ENCODE results near the gene SOX12. TPM values are rescaled to one million over a fixed set of nuclear protein-coding genes. Genes with fewer than 3 reads are reported as not detected.

SOX12 gene
- total and polyA plus RNA-seq, 4 donors = 2.7 to 15.9 (median 5.4) TPM

DNA sequence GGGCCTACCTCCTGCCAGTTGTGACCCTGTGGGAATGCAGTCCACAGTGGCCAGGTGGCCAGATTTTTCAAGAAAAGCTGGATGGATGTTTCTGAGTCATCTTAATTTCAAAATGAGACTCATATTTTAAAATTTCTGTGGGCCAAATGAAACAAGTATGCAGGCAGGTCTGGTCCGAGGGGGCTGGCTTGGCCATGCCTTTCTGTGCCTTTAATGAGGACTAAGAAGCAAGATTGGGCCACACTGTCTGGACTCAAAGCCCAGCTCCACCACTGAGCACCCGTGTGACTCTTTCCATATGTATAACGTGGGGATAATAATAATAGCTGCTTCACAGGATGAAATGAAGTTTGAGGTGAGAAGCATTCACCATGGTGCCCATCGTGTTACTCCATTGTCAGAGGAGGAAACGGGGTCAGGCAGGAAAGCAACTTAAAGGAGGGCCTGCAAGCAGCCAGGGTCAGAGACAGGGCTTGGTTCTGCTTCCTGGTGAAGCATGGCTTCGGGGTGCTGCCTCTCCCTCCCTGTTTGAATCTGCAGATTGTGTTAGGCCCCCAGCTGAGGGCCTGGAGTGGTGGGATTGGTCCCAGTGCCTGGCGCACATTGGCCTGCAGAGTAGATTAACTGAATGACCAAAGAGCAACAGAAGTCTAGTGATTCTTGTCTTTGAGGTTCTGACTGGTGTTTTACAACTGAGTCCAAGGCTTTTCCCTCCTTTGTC lies 3.8 kb downstream of the SOX12 start:
- no peaks in the 10 kb centered on the region for H3K9me3 ChIP-seq (ENCODE audit: control insufficient read depth in 4 of 4, insufficient read depth in 3 of 4, low read length in 3 of 4)
- peak overlapping the region; percentile 5 to 12 for H3K27ac ChIP-seq (ENCODE audit: low read depth in 1 of 2, low read length in 1 of 2)
- TF ChIP-seq, protein P1, sequence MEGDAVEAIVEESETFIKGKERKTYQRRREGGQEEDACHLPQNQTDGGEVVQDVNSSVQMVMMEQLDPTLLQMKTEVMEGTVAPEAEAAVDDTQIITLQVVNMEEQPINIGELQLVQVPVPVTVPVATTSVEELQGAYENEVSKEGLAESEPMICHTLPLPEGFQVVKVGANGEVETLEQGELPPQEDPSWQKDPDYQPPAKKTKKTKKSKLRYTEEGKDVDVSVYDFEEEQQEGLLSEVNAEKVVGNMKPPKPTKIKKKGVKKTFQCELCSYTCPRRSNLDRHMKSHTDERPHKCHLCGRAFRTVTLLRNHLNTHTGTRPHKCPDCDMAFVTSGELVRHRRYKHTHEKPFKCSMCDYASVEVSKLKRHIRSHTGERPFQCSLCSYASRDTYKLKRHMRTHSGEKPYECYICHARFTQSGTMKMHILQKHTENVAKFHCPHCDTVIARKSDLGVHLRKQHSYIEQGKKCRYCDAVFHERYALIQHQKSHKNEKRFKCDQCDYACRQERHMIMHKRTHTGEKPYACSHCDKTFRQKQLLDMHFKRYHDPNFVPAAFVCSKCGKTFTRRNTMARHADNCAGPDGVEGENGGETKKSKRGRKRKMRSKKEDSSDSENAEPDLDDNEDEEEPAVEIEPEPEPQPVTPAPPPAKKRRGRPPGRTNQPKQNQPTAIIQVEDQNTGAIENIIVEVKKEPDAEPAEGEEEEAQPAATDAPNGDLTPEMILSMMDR (IDR thresholded peaks at IDR 0.05; ENCODE audit: control extremely low read depth, extremely low read depth) = no peak
- 46 to 54% methylated on average over 7 of the region's 7 CpGs for WGBS, 2 donors
- H3K27me3 ChIP-seq (ENCODE audit: control insufficient read depth in 3 of 3, insufficient read depth in 3 of 3, low read length in 2 of 3) = no peaks in the 10 kb centered on the region
- ATAC-seq (ENCODE audit: insufficient read depth, low FRiP score) (no peak), DNase-seq (no peak)
- peak overlapping the region in 1 of 2 donors; percentile 49 for H3K9ac ChIP-seq (ENCODE audit: insufficient read depth in 1 of 2, low read length in 2 of 2)
- peaks cover 0 to 26% (median 7%) of the 10 kb centered on the region in 5 donors for H3K4me1 ChIP-seq (ENCODE audit: control insufficient read depth in 5 of 5, insufficient read depth in 5 of 5, low read length in 5 of 5)
- H3K4me3 ChIP-seq = no peak overlapping the region
- peaks cover 0 to 21% (median 6%) of the 10 kb centered on the region in 4 donors for H3K36me3 ChIP-seq (ENCODE audit: control insufficient read depth in 4 of 4, insufficient read depth in 4 of 4, low read length in 4 of 4)

DNA sequence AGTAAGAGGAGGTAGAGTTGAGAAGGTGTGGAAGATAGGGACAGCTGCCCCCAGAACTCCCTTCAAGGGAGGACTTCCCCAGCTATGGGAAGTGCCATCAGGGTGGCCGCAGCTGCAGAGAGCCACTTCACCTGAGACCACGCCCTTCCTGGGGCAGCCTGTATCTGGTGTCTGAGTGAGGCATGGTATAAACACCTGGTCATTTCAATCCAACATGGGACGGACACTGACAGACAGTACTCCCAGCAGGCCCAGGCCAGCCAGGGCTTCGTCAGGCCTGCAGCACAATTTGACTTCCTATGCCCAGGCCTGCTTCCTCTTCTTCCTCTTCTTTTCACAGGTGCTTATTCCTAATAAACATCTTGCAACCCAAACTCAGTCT lies 4.5 kb downstream of the SOX12 start:
- H3K27me3 ChIP-seq (ENCODE audit: control insufficient read depth in 3 of 3, insufficient read depth in 3 of 3, low read length in 2 of 3) = no peaks in the 10 kb centered on the region
- no peak for DNase-seq
- TF ChIP-seq, protein P1 (IDR thresholded peaks at IDR 0.05; ENCODE audit: control extremely low read depth, extremely low read depth) = no peak
- H3K9me3 ChIP-seq (ENCODE audit: control insufficient read depth in 4 of 4, insufficient read depth in 3 of 4, low read length in 3 of 4) = no peaks in the 10 kb centered on the region
- 64% methylated on average over 4 of the region's 4 CpGs for WGBS, 2 donors
- peaks cover 0 to 26% (median 7%) of the 10 kb centered on the region in 5 donors for H3K4me1 ChIP-seq (ENCODE audit: control insufficient read depth in 5 of 5, insufficient read depth in 5 of 5, low read length in 5 of 5)
- H3K27ac ChIP-seq (ENCODE audit: low read depth in 1 of 2, low read length in 1 of 2) = peak overlapping the region in 1 of 2 donors; percentile 20
- ATAC-seq (ENCODE audit: insufficient read depth, low FRiP score) = no peak
- H3K36me3 ChIP-seq (ENCODE audit: control insufficient read depth in 4 of 4, insufficient read depth in 4 of 4, low read length in 4 of 4) = peaks cover 0 to 21% (median 7%) of the 10 kb centered on the region in 4 donors
- H3K4me3 ChIP-seq = no peak overlapping the region
- H3K9ac ChIP-seq (ENCODE audit: insufficient read depth in 1 of 2, low read length in 2 of 2) = no peak overlapping the region

DNA sequence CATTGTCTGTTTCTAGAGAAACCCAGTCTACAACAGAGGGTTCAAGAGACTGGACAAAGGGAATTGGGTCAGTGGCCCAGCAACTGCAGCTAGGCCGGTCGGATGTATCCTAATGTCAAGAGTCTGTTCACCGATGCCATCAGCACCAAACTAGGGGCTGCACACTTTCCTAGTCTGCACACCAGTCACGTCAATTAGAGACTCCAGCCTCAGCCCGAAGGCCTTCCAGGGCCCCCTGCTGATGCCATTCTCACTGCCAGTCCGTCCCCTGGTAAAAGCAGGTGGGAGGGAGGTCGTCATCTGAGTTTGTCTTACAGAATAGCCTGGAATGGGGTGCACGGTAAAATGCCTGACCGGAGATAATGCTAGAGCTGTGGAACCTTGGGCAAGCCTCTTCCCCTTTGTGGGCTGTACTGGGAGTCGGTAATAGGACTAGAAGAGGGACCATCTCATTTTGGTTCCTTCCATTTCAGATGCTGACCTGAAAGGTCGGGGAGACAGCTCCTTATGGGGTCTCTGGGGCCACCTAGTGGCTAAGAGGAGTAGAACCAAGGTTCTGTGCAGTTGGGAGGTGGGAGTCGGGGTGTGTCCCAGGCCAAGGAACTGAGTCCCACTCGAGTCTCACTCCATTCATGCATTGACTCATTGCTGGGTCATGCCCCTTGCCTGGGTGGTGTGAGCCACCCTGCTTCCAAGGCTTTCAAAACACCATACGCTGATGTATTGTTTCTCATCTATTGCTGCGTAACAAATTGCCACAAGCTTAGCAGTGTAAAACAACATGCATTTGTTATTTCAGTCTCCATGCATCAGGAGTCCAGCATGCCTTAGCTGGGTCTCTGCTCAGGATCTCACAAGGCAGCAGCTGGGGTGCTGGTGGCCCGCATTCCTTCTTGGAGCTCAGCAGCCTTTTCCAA lies 5.1 kb downstream of the SOX12 start:
- DNase-seq = peak; percentile 70 to 82 (median 82)
- H3K27ac ChIP-seq (ENCODE audit: low read depth in 1 of 2, low read length in 1 of 2) = no peak overlapping the region
- TF ChIP-seq, protein P1 (IDR thresholded peaks at IDR 0.05; ENCODE audit: control extremely low read depth, extremely low read depth) = peak; percentile 62
- H3K36me3 ChIP-seq (ENCODE audit: control insufficient read depth in 4 of 4, insufficient read depth in 4 of 4, low read length in 4 of 4) = peaks cover 0 to 21% (median 7%) of the 10 kb centered on the region in 4 donors
- ATAC-seq (ENCODE audit: insufficient read depth, low FRiP score) = peak; percentile 36
- H3K9me3 ChIP-seq (ENCODE audit: control insufficient read depth in 4 of 4, insufficient read depth in 3 of 4, low read length in 3 of 4) = no peaks in the 10 kb centered on the region
- WGBS, 2 donors = 49 to 50% methylated on average over 16 of the region's 16 CpGs
- H3K4me3 ChIP-seq = no peak overlapping the region
- no peak overlapping the region for H3K9ac ChIP-seq (ENCODE audit: insufficient read depth in 1 of 2, low read length in 2 of 2)
- H3K4me1 ChIP-seq (ENCODE audit: control insufficient read depth in 5 of 5, insufficient read depth in 5 of 5, low read length in 5 of 5) = peaks cover 0 to 26% (median 7%) of the 10 kb centered on the region in 5 donors
- H3K27me3 ChIP-seq (ENCODE audit: control insufficient read depth in 3 of 3, insufficient read depth in 3 of 3, low read length in 2 of 3) = no peaks in the 10 kb centered on the region

Data from lung (tissue), 12 donors.